ENCODE results near the gene PRKCA.

PRKCA gene

DNA sequence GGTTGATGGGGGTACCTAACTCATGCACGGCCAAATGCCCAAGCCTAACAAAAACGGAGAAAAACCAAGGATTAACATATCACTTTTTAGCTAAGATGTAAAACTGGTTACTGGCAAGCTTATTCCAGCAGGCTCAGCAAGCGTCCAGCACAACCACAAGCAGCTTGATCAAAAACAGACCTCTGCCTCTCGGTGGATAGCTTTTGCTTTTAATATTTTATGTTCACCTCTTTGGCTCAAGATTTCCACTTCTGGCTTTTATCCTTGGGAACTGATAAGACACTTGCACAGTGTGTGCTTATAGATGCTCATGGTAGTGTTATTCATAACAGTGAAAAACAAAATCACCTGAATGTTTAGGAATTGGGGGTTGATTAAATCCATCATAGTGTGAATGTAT, 325.6 kb downstream of the PRKCA start:
- Histone ChIP-seq H3K36me3 (ENCODE audit: insufficient read depth, low read length) (no peaks in the 10 kb centered on the region), H3K9ac (ENCODE audit: low read depth, low read length) (no peak overlapping the region), H3K9me3 (ENCODE audit: control insufficient read depth, insufficient read depth, low read length) (no peaks in the 10 kb centered on the region), H3K4me1 (ENCODE audit: insufficient read depth, low read length) (no peaks in the 10 kb centered on the region)

DNA sequence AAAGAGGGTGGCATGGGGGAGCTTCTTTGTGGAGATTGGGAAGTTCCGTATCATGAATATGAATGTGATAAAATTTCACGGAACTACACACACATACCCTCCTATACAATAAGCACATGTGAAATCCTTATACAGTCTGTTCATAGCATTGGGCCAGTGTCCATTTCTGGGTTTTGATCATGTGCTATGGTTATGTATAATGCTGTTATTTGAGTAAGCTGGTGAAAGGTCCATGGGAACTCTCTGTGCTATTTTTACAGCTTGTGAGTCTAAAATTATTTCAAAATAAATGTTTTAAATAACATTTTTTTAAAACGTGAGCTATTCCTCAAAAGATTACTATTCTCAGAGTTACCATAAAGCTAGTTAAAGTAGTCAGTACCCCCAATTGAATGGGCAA, 327.3 kb downstream of the PRKCA start:
- H3K9ac ChIP-seq (ENCODE audit: low read depth, low read length), result no peak overlapping the region
- no peaks in the 10 kb centered on the region for H3K36me3 ChIP-seq (ENCODE audit: insufficient read depth, low read length)
- no peaks in the 10 kb centered on the region for H3K4me1 ChIP-seq (ENCODE audit: insufficient read depth, low read length)
- no peaks in the 10 kb centered on the region for H3K9me3 ChIP-seq (ENCODE audit: control insufficient read depth, insufficient read depth, low read length)

DNA sequence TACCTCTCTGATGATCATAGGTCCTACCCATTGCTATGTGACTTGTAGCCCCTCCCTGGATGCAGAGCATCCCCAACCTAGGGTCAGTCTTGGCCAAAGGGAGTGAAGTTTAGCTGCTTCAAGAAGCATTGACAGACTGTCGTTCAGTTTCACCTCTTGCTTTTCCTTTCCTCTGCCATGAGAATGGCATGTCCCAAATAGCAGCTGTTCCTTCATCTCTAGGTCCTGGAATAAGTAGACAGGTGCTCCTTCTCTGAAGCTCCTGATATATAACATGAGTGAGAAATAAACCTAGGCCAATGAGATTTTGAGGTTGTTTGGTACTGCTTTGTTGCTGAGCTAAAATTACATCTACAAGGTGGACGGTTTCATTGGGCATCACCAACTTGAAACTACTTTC, 328.0 kb downstream of the PRKCA start:
- Histone ChIP-seq H3K9ac (ENCODE audit: low read depth, low read length) (no peak overlapping the region), H3K4me1 (ENCODE audit: insufficient read depth, low read length) (no peaks in the 10 kb centered on the region), H3K36me3 (ENCODE audit: insufficient read depth, low read length) (no peaks in the 10 kb centered on the region), H3K9me3 (ENCODE audit: control insufficient read depth, insufficient read depth, low read length) (no peaks in the 10 kb centered on the region)

- no peak overlapping the region for H3K9ac ChIP-seq (ENCODE audit: low read depth, low read length)
- H3K9me3 ChIP-seq (ENCODE audit: control insufficient read depth, insufficient read depth, low read length), result no peaks in the 10 kb centered on the region
- no peaks in the 10 kb centered on the region for H3K36me3 ChIP-seq (ENCODE audit: insufficient read depth, low read length)
- no peaks in the 10 kb centered on the region for H3K4me1 ChIP-seq (ENCODE audit: insufficient read depth, low read length)
Observed at GRCh38 chr17:66630828-66631472, 328.5 kb downstream of the PRKCA start.

- H3K36me3 ChIP-seq (ENCODE audit: insufficient read depth, low read length), result no peaks in the 10 kb centered on the region
- no peaks in the 10 kb centered on the region for H3K4me1 ChIP-seq (ENCODE audit: insufficient read depth, low read length)
- no peaks in the 10 kb centered on the region for H3K9me3 ChIP-seq (ENCODE audit: control insufficient read depth, insufficient read depth, low read length)
- H3K9ac ChIP-seq (ENCODE audit: low read depth, low read length), result no peak overlapping the region
Observed at GRCh38 chr17:66632731-66633130, 330.3 kb downstream of the PRKCA start.

DNA sequence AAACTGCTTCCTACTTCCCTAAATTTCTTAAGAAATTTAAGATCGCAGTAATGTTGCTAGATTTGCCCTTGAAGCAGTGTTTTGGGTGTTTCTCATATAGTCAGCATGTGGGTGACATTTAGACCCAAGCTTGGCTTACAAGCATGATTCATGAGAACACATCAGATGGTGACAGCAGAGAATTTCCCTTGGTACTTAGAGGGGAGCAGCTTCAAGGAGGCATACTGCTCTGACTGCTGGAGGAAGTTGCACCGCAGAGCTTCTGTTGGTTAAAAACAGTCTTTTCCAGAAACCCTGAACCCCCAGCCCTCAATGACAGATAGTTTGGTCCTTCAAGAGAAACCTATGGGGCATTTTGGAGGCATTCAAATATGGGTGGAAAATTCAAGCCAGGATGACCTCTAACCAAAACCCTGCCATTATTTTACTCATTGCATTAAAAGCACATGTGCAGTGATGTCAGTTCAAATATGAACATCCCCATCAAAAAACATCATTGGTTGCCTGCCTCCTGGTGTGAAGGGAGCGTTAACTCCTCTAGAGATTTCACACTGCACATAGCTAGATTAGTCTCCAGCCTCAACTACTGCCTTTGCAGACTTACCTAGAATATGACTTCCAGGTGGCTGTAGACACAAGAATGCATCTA, 331.0 kb downstream of the PRKCA start:
- no peaks in the 10 kb centered on the region for H3K36me3 ChIP-seq (ENCODE audit: insufficient read depth, low read length)
- H3K4me1 ChIP-seq (ENCODE audit: insufficient read depth, low read length), result no peaks in the 10 kb centered on the region
- H3K9me3 ChIP-seq (ENCODE audit: control insufficient read depth, insufficient read depth, low read length), result no peaks in the 10 kb centered on the region
- H3K9ac ChIP-seq (ENCODE audit: low read depth, low read length), result no peak overlapping the region

GRCh38 chr17:66634193-66634592, 331.8 kb downstream of the PRKCA start:
- Histone ChIP-seq H3K9ac (ENCODE audit: low read depth, low read length) (no peak overlapping the region), H3K9me3 (ENCODE audit: control insufficient read depth, insufficient read depth, low read length) (no peaks in the 10 kb centered on the region), H3K4me1 (ENCODE audit: insufficient read depth, low read length) (no peaks in the 10 kb centered on the region), H3K36me3 (ENCODE audit: insufficient read depth, low read length) (no peaks in the 10 kb centered on the region)

DNA sequence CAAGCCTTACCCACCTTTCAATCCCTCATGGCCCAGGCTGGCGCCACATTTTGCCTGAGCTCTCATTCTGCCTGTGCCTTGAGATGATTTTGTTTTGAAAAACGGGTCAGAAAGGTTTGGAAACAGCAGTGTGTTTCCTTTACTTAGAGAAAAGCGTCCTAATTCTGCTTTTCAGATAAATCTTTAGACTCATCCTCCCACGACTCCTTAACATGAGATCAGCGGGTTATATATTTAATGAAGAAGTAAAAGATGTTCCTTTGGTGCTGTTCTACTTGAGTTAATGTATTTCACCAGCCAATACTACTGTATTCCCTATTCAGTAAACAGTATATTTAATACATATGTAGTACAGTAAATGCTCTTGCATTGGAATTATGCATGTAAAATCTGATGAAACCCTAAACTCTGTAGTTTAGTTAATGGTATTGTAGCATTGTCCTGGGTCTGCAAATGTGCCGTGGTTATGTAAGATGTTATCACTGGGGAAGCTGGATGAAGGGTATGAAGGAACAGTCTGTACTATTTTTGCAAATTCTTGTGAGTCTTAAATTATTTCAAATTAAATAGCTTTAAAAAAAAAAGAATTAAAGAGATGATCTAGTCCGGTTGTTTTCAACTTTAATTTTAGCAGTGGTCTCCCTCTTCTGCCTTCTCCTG, 333.1 kb downstream of the PRKCA start:
- Histone ChIP-seq H3K9ac (ENCODE audit: low read depth, low read length) (no peak overlapping the region), H3K9me3 (ENCODE audit: control insufficient read depth, insufficient read depth, low read length) (no peaks in the 10 kb centered on the region), H3K4me1 (ENCODE audit: insufficient read depth, low read length) (no peaks in the 10 kb centered on the region), H3K36me3 (ENCODE audit: insufficient read depth, low read length) (no peaks in the 10 kb centered on the region)

DNA sequence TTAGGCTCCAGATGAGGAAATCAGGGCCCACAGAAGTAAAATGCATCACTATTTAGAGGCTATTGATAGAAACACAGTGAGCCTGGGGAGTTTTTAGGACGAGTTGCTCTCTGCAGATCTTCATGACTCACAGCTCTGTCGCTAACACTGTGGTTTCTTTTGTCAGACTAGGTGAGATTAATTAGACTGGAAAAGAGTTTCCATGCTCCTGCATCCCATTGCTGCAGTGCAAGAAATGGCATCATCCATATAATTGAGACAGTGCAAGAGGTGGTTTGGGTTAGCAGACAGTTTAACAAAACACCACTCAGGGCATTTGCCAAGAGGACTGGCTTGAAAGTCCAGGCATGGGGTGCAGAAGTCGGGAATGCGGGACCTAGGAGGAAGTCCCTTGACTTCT, 333.7 kb downstream of the PRKCA start:
- Histone ChIP-seq H3K36me3 (ENCODE audit: insufficient read depth, low read length) (no peaks in the 10 kb centered on the region), H3K9me3 (ENCODE audit: control insufficient read depth, insufficient read depth, low read length) (no peaks in the 10 kb centered on the region), H3K4me1 (ENCODE audit: insufficient read depth, low read length) (no peaks in the 10 kb centered on the region), H3K9ac (ENCODE audit: low read depth, low read length) (no peak overlapping the region)

DNA sequence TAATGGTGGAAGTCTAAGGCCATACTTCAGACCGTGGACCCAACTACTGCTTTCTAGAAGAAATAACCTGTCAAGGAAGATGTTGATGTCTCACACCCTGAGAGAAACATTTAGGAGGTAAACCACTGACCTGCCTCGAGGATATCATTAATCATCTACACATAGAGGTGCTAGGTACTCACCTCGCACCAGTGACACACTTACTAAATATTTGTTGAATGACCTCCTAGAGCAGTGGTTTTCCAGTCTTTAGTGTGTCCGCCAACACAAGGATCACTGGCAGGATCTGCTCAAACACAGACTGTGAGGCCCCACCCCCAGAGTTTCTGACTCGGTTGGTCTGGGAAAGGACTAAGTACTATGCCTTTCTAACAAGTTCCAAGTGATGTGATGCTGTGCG, 335.1 kb downstream of the PRKCA start:
- no peaks in the 10 kb centered on the region for H3K9me3 ChIP-seq (ENCODE audit: control insufficient read depth, insufficient read depth, low read length)

DNA sequence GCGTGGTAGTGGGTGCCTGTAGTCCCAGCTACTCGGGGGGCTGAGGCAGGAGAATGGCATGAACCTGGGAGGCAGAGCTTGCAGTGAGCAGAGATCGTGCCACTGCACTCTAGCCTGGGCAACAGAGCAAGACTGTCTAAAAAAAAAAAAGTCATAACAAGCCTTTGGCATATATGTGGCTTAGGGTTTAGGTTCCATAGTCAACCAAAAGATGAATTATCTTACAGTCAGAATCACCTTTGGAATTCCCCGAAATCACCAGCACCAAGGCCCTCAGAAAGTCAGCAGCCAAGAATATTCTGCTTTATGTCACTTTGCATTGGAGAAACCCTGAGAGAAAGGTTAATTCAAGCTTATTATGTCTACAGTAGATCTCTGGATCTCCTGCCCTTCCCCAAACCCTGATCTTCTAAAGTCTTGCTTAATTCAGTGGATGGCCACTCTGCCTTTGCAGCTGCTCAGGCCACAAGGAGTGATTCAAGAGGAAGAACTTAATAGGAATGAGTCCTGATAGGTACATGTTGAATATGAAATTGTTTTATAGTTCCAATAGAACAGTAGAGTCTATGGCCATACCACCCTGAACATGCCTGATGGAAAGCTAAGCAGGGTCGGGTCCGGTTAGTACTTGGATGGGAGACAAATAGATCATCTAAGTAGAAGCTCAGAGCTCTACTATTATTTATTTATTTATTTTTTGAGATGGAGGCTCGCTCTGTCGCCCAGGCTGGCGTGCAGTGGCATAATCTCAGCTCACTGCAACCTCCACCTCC, 336.5 kb downstream of the PRKCA start:
- Histone ChIP-seq H3K4me1 (ENCODE audit: insufficient read depth, low read length) (no peaks in the 10 kb centered on the region), H3K9ac (ENCODE audit: low read depth, low read length) (no peak overlapping the region), H3K36me3 (ENCODE audit: insufficient read depth, low read length) (no peaks in the 10 kb centered on the region), H3K9me3 (ENCODE audit: control insufficient read depth, insufficient read depth, low read length) (no peaks in the 10 kb centered on the region)

More for the DNA sequence above, 335.1 kb downstream of the PRKCA start:
- H3K36me3 ChIP-seq (ENCODE audit: insufficient read depth, low read length), result no peaks in the 10 kb centered on the region
- H3K4me1 ChIP-seq (ENCODE audit: insufficient read depth, low read length), result no peaks in the 10 kb centered on the region
- no peak overlapping the region for H3K9ac ChIP-seq (ENCODE audit: low read depth, low read length)

DNA sequence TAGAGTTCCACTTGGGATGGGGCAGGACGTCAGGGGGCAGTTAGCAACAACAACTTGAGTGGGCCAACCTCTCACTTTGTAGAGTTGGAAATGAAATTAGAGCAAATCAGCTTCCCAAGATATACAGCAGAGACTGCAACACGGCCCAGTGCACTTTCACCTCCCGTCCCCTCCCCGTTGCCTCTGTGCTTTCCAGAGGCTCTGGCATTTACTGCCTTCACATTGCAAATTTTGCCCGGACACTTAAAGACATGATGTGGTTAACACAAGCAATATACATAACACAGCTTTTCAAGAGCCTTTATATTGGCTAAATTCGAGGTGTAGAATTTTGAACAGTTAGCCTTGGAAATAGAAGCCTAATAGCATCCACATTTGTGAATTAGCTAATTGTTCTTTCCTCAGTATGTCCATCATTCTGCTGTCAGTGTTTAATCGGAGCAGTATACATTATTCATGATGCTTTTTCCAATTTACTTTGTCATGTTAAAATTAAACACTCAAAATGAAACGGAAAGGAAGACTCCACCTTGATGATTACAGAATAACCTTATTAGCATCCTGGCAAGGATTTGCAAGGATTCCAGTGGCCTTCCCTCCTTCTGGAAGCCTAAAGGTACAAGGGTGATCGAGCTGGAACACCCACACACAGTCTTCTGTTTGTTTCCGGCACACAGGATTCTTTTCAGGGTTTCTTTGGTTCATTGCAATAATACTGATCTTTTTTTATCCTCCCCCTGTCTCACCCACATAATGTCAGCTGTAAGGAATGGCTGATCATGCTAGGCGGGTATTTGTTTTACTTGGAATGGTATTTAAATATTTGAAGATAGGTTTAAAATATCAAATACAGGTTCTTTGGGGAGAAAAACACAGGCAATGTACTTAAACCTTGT, 341.6 kb downstream of the PRKCA start:
- Histone ChIP-seq H3K9me3 (ENCODE audit: control insufficient read depth, insufficient read depth, low read length) (no peaks in the 10 kb centered on the region), H3K36me3 (ENCODE audit: insufficient read depth, low read length) (no peaks in the 10 kb centered on the region), H3K4me1 (ENCODE audit: insufficient read depth, low read length) (no peaks in the 10 kb centered on the region; the same call in 1 of the 2 replicates), H3K9ac (ENCODE audit: low read depth, low read length) (no peak overlapping the region)

GRCh38 chr17:66645259-66645658, 342.8 kb downstream of the PRKCA start:
- H3K36me3 ChIP-seq (ENCODE audit: insufficient read depth, low read length), result no peaks in the 10 kb centered on the region
- H3K9ac ChIP-seq (ENCODE audit: low read depth, low read length), result no peak overlapping the region
- H3K4me1 ChIP-seq (ENCODE audit: insufficient read depth, low read length), result no peaks in the 10 kb centered on the region; the same call in 1 of the 2 replicates
- no peaks in the 10 kb centered on the region for H3K9me3 ChIP-seq (ENCODE audit: control insufficient read depth, insufficient read depth, low read length)
